Neuronal stem cell (in vitro differentiated cells): ENCODE measurements around the gene TREML4.

ENCODE experiments used
- DNase-seq: peaks from one replicate; pipeline ENCODE4 v3.0.0-alpha.2; 2013; ENCODE audit warnings: low spot score
- H2AFZ ChIP-seq: one replicate; pipeline ENCODE4 v1.6.1; 2013; ENCODE audit warnings: mild to moderate bottlenecking, low read length, inconsistent platforms
- H2AK5ac ChIP-seq: 2 replicates; pipeline ENCODE4 v1.6.1; 2013; ENCODE audit warnings: low read depth, mild to moderate bottlenecking, inconsistent platforms, low read length, moderate library complexity, mixed read lengths
- H2BK120ac ChIP-seq: 2 replicates; pipeline ENCODE4 v1.6.1; 2013; ENCODE audit warnings: low read depth, mild to moderate bottlenecking, inconsistent platforms, low read length, moderate library complexity, mixed read lengths
- H2BK12ac ChIP-seq: one replicate; pipeline ENCODE4 v1.6.1; 2013; ENCODE audit warnings: low read length, inconsistent platforms
- H2BK15ac ChIP-seq: 2 replicates; pipeline ENCODE4 v1.6.1; 2013; ENCODE audit warnings: mild to moderate bottlenecking, low read length, inconsistent platforms, mixed read lengths
- H2BK5ac ChIP-seq: one replicate; pipeline ENCODE4 v1.6.1; 2013; ENCODE audit warnings: inconsistent platforms, mild to moderate bottlenecking, low read length, moderate library complexity
- H3K14ac ChIP-seq: one replicate; pipeline ENCODE4 v1.6.1; 2013; ENCODE audit warnings: low read length, inconsistent platforms
- H3K18ac ChIP-seq: 2 replicates; pipeline ENCODE4 v1.6.1; 2013; ENCODE audit warnings: low read length, inconsistent platforms
- H3K23ac ChIP-seq: 2 replicates; pipeline ENCODE4 v1.6.1; 2013; ENCODE audit warnings: low read depth, mild to moderate bottlenecking, mixed read lengths, low read length, inconsistent platforms; ENCODE audit not compliant: poor library complexity
- H3K27ac ChIP-seq: replicated peaks from 3 replicates; pipeline ENCODE4 v1.5.1; 2013; ENCODE audit warnings: low read length, inconsistent platforms
- H3K27me3 ChIP-seq, 3 experiments: 2 replicates each; pipeline ENCODE4 v1.6.1; 2013; ENCODE audit warnings: low read length in 3 of 3, mild to moderate bottlenecking in 2 of 3, inconsistent platforms in 1 of 3, low read depth in 1 of 3, mixed read lengths in 1 of 3, moderate library complexity in 1 of 3; ENCODE audit not compliant: control insufficient read depth in 3 of 3, insufficient read depth in 3 of 3
- H3K36me3 ChIP-seq, 2 donors: replicated peaks in 1 of 2; 2 replicates each; pipeline ENCODE4 v1.6.1; 2013; ENCODE audit warnings: low read length in 2 of 2; ENCODE audit not compliant: control insufficient read depth in 2 of 2, insufficient read depth in 2 of 2
- H3K4ac ChIP-seq: 2 replicates; pipeline ENCODE4 v1.6.1; 2013; ENCODE audit warnings: inconsistent platforms, mild to moderate bottlenecking, low read length, moderate library complexity
- H3K4me1 ChIP-seq, 2 donors: 1 replicate in 1 of 2; 2 replicates in 1 of 2; pipeline ENCODE4 v1.6.1; 2013; ENCODE audit warnings: low read length in 2 of 2, low read depth in 1 of 2; ENCODE audit not compliant: control insufficient read depth in 2 of 2, insufficient read depth in 1 of 2
- H3K4me2 ChIP-seq: one replicate; pipeline ENCODE4 v1.6.1; 2013; ENCODE audit warnings: mild to moderate bottlenecking, low read length, inconsistent platforms; ENCODE audit not compliant: insufficient read depth, poor library complexity, severe bottlenecking
- H3K4me3 ChIP-seq, 2 donors: 2 replicates each; pipeline ENCODE4 v1.5.1; 2013; ENCODE audit warnings: low read length in 2 of 2, mild to moderate bottlenecking in 2 of 2, inconsistent platforms in 1 of 2, moderate library complexity in 1 of 2
- H3K79me1 ChIP-seq: one replicate; pipeline ENCODE4 v1.6.1; 2013; ENCODE audit warnings: low read depth, mild to moderate bottlenecking, inconsistent platforms, low read length, moderate library complexity
- H3K9ac ChIP-seq: one replicate; pipeline ENCODE4 v1.6.1; 2013; ENCODE audit warnings: mild to moderate bottlenecking, low read depth, low read length, inconsistent platforms; ENCODE audit not compliant: poor library complexity
- H3K9me3 ChIP-seq, 2 donors: replicated peaks in 1 of 2; 2 replicates each; pipeline versions ENCODE3 to v1.6.1; 2013; ENCODE audit warnings: low read length in 2 of 2, mild to moderate bottlenecking in 2 of 2, inconsistent platforms in 1 of 2, low read depth in 1 of 2, mixed read lengths in 1 of 2, moderate library complexity in 1 of 2; ENCODE audit not compliant: control insufficient read depth in 2 of 2, insufficient read depth in 1 of 2
- H4K8ac ChIP-seq: one replicate; pipeline ENCODE4 v1.6.1; 2013; ENCODE audit warnings: low read depth, mild to moderate bottlenecking, inconsistent platforms, low read length, moderate library complexity
- H4K91ac ChIP-seq: one replicate; pipeline ENCODE4 v1.6.1; 2013; ENCODE audit warnings: low read length, low read depth, mild to moderate bottlenecking, inconsistent platforms; ENCODE audit not compliant: poor library complexity
- WGBS, 2 donors: extraction: QIAGEN DNeasy Blood & Tissue Kit; methylation state at CpG; one replicate each; pipeline ENCODE4 v1.1.7; 2013; ENCODE audit warnings: missing lambda C conversion rate in 2 of 2, mixed read lengths in 1 of 2; ENCODE audit not compliant: insufficient read length in 2 of 2, insufficient replicate concordance in 1 of 2; ENCODE audit errors: extremely low coverage in 2 of 2; 5-methylcytosine and 5-hydroxymethylcytosine counted together

The TREML4 gene

DNA sequence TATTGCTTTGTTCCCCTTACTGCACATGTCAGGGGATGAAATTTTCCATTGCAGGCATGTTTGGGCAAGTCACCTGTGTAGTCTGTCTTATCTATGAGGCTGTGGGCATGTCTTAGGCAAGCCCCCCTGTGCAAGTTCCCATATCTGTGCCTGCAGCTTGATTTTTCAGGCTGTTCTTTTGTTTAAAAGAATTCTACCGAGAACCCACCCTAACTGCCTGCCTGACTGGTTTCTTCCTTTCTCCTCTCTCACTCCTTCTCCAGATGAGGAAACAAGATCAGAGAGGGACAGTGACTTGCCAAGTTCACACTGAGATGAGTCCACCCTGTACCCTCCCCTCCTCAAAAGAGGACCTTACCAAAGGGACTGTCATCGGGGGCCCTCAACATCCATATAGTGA lies 38.2 kb upstream of the TREML4 start:
- H3K36me3 ChIP-seq: no peaks in the 10 kb centered on the region
- no peak overlapping the region for H2AK5ac ChIP-seq
- no peak overlapping the region for H3K4me3 ChIP-seq
- H3K4me2 ChIP-seq: no peak overlapping the region
- no peaks in the 10 kb centered on the region for H3K79me1 ChIP-seq
- no peak overlapping the region for H2AFZ ChIP-seq
- H3K4ac ChIP-seq: no peak overlapping the region
- peaks cover 0 to 11% (median 0%) of the 10 kb centered on the region in 3 experiments for H3K27me3 ChIP-seq
- no peak overlapping the region for H3K18ac ChIP-seq
- H3K9ac ChIP-seq: no peak overlapping the region
- peaks cover 0 to 2% of the 10 kb centered on the region in 2 donors for H3K4me1 ChIP-seq
- no peak for DNase-seq
- no peak overlapping the region for H4K91ac ChIP-seq
- no peak overlapping the region for H2BK12ac ChIP-seq
- peaks cover 6 to 13% of the 10 kb centered on the region in 2 donors for H3K9me3 ChIP-seq
- no peak overlapping the region for H3K23ac ChIP-seq
- no peak overlapping the region for H3K27ac ChIP-seq
- no peak overlapping the region for H2BK15ac ChIP-seq
- H2BK5ac ChIP-seq: no peak overlapping the region
- no peak overlapping the region for H4K8ac ChIP-seq
- H3K14ac ChIP-seq: no peak overlapping the region
- H2BK120ac ChIP-seq: no peak overlapping the region
- no CpG with 5 or more reads among the region's 2 CpGs for WGBS, 2 donors

DNA sequence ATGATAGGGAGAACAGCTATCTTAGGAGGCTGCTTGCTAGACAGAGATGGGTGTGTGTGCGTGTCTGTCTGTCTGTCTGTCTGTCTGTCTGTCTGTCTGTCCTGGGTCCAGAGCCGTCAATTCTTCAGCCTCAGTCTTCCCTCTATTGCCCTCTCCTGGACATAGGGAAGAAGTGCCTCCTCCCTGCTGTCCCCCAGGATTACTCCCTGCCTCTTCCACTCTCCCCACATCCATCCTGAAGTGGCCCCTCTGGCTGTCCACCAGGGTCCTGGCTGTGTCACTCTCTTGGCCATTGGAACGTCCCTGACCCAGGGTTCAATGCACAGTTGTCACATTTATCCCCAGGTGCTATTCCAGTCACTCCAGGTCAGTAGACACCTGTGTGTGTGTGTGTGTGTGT lies 37.4 kb upstream of the TREML4 start:
- Histone ChIP-seq H2AK5ac (no peak overlapping the region), H3K27ac (no peak overlapping the region), H3K4me2 (no peak overlapping the region), H3K4me3 (no peak overlapping the region), H2BK5ac (no peak overlapping the region), H3K4me1 (peaks cover 0 to 2% of the 10 kb centered on the region in 2 donors), H3K23ac (no peak overlapping the region), H3K14ac (no peak overlapping the region), H3K27me3 (peaks cover 0 to 9% (median 0%) of the 10 kb centered on the region in 3 experiments), H4K8ac (no peak overlapping the region), H3K79me1 (no peaks in the 10 kb centered on the region), H2BK15ac (no peak overlapping the region), H3K9me3 (peaks cover 6 to 13% of the 10 kb centered on the region in 2 donors), H3K9ac (no peak overlapping the region), H3K36me3 (no peaks in the 10 kb centered on the region), H2AFZ (no peak overlapping the region), H3K4ac (no peak overlapping the region), H2BK120ac (no peak overlapping the region), H2BK12ac (no peak overlapping the region), H3K18ac (no peak overlapping the region), H4K91ac (no peak overlapping the region)
- no peak for DNase-seq
- no CpG with 5 or more reads among the region's 3 CpGs for WGBS, 2 donors

DNA sequence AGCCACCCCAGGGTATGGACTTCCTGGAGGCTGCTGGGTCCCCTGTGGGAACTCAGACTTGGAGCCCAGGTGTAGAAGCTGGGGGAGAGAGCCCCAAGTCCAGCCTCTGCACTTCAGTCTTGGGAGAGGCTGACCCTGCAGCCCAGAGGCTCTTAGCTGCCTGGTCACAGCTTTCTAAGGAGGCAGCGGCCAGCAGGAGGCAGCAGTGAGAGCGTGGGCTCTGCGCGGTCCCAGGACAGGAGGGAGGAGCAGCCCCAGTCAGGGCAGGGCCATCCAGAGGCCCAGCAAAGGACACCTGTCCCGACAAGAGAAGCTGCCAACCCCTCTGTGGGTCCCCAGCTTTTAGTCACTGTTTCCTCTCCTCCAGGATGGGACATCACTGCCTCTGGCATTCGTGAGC lies 36.6 kb upstream of the TREML4 start:
- Histone ChIP-seq H3K4me3 (no peak overlapping the region), H3K27ac (no peak overlapping the region), H3K9me3 (peaks cover 6 to 13% of the 10 kb centered on the region in 2 donors), H2AFZ (no peak overlapping the region), H3K4me2 (no peak overlapping the region), H2BK12ac (no peak overlapping the region), H3K18ac (peak overlapping the region; percentile 51), H2BK15ac (no peak overlapping the region), H2BK5ac (no peak overlapping the region), H3K79me1 (no peaks in the 10 kb centered on the region), H3K27me3 (peaks cover 0 to 4% (median 0%) of the 10 kb centered on the region in 3 experiments), H2AK5ac (no peak overlapping the region), H3K14ac (no peak overlapping the region), H3K9ac (no peak overlapping the region), H3K4me1 (peaks cover 0 to 2% of the 10 kb centered on the region in 2 donors), H3K36me3 (no peaks in the 10 kb centered on the region), H2BK120ac (no peak overlapping the region), H4K91ac (no peak overlapping the region), H4K8ac (no peak overlapping the region), H3K23ac (no peak overlapping the region), H3K4ac (peak overlapping the region; percentile 55)
- WGBS, 2 donors: no CpG with 5 or more reads among the region's 6 CpGs
- DNase-seq: no peak

GRCh38 chr6:41193171-41193734 lies 34.9 kb upstream of the TREML4 start:
- Histone ChIP-seq H3K9ac (no peak overlapping the region), H3K27me3 (peaks cover 0 to 4% (median 0%) of the 10 kb centered on the region in 3 experiments), H3K4me1 (peaks cover 0 to 2% of the 10 kb centered on the region in 2 donors), H2AK5ac (no peak overlapping the region), H3K27ac (no peak overlapping the region), H2BK15ac (no peak overlapping the region), H3K4me3 (no peak overlapping the region), H3K36me3 (no peaks in the 10 kb centered on the region), H4K91ac (no peak overlapping the region), H2BK120ac (no peak overlapping the region), H2BK5ac (no peak overlapping the region), H3K79me1 (no peaks in the 10 kb centered on the region), H3K9me3 (peaks cover 6 to 13% of the 10 kb centered on the region in 2 donors), H3K23ac (no peak overlapping the region), H3K4me2 (no peak overlapping the region), H2AFZ (no peak overlapping the region), H3K4ac (no peak overlapping the region), H3K14ac (no peak overlapping the region), H2BK12ac (no peak overlapping the region), H3K18ac (peak overlapping the region; percentile 54), H4K8ac (no peak overlapping the region)
- DNase-seq: no peak
- WGBS, 2 donors: no CpG with 5 or more reads among the region's 5 CpGs
